Measurements from ENCODE around the gene PAM. TPM values are rescaled to one million over a fixed set of nuclear protein-coding genes. Genes with fewer than 3 reads are reported as not detected.
A peak's percentile ranks its signal among the peaks of the same experiment; 100 is the strongest.
"Not testable (repeated sequence)": the region's sequence is repeated elsewhere in the genome, so short reads cannot be mapped to it uniquely, and the experiment has no call there.

PAM gene
- total and polyA plus RNA-seq, 11 donors, result 569 to 1,548 (median 1,087) TPM

DNA sequence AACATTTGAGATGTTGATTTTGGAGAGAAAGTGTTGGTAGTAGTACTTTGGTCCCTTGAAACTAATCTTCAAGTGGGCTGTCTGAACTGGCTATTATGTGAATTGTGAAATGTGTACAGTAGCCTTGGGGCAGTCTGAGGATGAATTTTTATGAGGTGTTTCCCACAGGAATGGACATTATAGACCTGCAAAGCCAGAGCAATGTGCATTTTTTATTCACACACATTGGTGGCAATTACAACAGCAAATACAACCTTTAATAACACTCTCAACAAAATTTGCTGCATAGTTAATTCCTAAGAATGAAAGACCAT lies 147.0 kb downstream of the PAM start:
- H3K27ac ChIP-seq, result no peak overlapping the region
- H3K36me3 ChIP-seq, result peaks cover 0 to 7% (median 0%) of the 10 kb centered on the region in 9 donors
- H3K4me3 ChIP-seq, result no peak overlapping the region
- intact Hi-C loops (cut with DNase I), result no loop called here
- H3K4me1 ChIP-seq, result peaks cover 0 to 47% (median 14%) of the 10 kb centered on the region in 12 donors
- no peak for ATAC-seq
- H3K9me3 ChIP-seq, result peaks cover 0 to 7% (median 0%) of the 10 kb centered on the region in 12 donors
- no peak for DNase-seq
- TF ChIP-seq, protein P1, sequence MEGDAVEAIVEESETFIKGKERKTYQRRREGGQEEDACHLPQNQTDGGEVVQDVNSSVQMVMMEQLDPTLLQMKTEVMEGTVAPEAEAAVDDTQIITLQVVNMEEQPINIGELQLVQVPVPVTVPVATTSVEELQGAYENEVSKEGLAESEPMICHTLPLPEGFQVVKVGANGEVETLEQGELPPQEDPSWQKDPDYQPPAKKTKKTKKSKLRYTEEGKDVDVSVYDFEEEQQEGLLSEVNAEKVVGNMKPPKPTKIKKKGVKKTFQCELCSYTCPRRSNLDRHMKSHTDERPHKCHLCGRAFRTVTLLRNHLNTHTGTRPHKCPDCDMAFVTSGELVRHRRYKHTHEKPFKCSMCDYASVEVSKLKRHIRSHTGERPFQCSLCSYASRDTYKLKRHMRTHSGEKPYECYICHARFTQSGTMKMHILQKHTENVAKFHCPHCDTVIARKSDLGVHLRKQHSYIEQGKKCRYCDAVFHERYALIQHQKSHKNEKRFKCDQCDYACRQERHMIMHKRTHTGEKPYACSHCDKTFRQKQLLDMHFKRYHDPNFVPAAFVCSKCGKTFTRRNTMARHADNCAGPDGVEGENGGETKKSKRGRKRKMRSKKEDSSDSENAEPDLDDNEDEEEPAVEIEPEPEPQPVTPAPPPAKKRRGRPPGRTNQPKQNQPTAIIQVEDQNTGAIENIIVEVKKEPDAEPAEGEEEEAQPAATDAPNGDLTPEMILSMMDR (IDR thresholded peaks at IDR 0.05), result no peak
- no peak for TF ChIP-seq POLR2A (IDR thresholded peaks at IDR 0.05)
- no peaks in the 10 kb centered on the region for H3K27me3 ChIP-seq

DNA sequence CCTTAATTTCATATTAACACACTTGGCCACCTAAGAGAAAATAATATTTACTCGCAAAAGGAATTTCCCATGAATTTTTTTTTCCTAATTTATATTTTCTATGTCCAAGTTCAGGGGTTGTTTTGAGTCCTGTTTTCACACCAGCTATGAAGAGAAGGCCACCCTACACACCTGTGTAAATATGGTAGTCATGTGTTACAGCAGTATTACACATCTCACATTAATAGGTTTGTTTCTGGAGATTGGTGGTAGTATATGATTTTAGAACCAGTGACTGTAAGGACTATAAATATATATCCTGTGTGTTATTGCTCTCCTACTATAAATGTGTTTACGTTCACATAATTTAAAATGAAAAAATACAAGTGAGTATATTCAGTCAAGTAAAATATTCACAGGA lies 147.5 kb downstream of the PAM start:
- intact Hi-C loops (cut with DNase I), result no loop called here
- no peak for TF ChIP-seq POLR2A (IDR thresholded peaks at IDR 0.05)
- TF ChIP-seq, protein P1 (IDR thresholded peaks at IDR 0.05), result no peak
- Histone ChIP-seq H3K27me3 (no peaks in the 10 kb centered on the region), H3K27ac (no peak overlapping the region), H3K4me1 (peaks cover 0 to 47% (median 14%) of the 10 kb centered on the region in 12 donors), H3K9me3 (peaks cover 0 to 8% (median 0%) of the 10 kb centered on the region in 12 donors), H3K4me3 (no peak overlapping the region), H3K36me3 (peaks cover 0 to 7% (median 0%) of the 10 kb centered on the region in 9 donors)
- 89 to 93% (median 92%) methylated on average over 2 of the region's 2 CpGs for WGBS, 4 donors
- no peak for DNase-seq
- ATAC-seq, result no peak

DNA sequence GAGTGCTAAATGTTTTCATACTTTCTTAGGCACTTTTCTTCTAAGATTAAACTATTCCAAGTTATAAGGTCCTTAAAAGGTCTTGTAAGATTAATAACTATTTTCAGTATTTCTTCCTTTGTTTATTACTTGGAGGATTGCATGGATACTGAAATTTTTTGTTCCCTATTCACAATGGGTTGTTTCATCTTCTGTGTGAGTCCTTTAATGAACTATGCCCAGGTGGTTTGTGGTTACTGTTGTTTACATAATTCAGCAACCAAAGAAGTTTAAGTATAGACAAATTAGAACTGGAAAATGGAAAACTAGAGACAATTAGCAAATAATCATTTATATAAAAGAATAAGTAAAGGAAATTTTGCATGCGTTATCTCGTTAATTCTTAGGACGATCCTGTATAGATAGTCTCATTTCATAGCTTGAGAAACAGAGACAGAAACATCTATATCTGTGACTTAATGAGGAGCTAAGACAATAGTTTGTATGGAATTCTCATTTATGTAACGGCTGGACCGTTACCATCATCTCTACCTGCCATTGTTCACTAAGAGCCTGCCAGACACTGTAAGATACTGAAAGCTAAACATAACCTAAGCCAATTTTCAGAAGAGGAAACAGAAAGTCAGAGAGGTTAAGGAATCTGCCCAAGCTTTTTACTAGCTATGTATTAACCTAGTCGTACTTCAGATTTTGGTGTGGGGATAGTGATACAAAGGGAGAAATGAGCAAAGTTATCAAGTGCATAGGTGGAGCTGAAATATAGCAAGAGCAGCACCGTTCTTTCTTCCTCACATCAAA lies 148.2 kb downstream of the PAM start:
- Histone ChIP-seq H3K4me1 (peaks cover 0 to 41% (median 14%) of the 10 kb centered on the region in 12 donors), H3K9me3 (peaks cover 0 to 8% (median 0%) of the 10 kb centered on the region in 12 donors), H3K27ac (peak overlapping the region in 1 of 12 donors; percentile 20), H3K36me3 (peaks cover 0 to 7% (median 0%) of the 10 kb centered on the region in 9 donors), H3K4me3 (no peak overlapping the region), H3K27me3 (no peaks in the 10 kb centered on the region)
- TF ChIP-seq, protein P1 (IDR thresholded peaks at IDR 0.05), result no peak
- no peak for TF ChIP-seq POLR2A (IDR thresholded peaks at IDR 0.05)
- 48 to 56% (median 52%) methylated on average over 7 of the region's 7 CpGs for WGBS, 4 donors
- ATAC-seq (peak in 3 of 4 donors; percentile 36 to 74 (median 68)), DNase-seq (no peak)
- intact Hi-C loops (cut with DNase I), result no loop called here

DNA sequence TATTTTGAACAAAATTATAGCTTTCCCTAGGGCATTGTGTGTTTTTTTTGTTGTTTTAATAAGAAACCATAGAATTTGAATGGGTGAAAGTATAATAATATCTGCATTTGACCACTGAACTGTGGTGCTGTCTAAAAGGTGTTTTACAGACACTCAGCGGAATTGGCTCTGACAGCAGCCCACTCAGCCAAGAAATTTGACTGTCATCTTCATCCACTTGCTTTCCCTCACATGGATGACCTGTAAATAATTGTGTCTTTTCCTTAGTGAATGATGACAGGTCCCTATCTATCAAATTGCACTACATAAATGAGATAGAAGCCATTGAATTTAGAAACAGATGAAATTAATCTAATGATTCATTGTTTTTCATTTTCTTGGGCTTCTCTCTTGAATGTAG lies 150.0 kb downstream of the PAM start:
- Histone ChIP-seq H3K36me3 (peaks cover 0 to 7% (median 0%) of the 10 kb centered on the region in 9 donors), H3K9me3 (peaks cover 0 to 8% (median 0%) of the 10 kb centered on the region in 12 donors), H3K27ac (no peak overlapping the region), H3K27me3 (no peaks in the 10 kb centered on the region), H3K4me1 (peaks cover 0 to 32% (median 12%) of the 10 kb centered on the region in 12 donors), H3K4me3 (no peak overlapping the region)
- TF ChIP-seq, protein P1 (IDR thresholded peaks at IDR 0.05), result no peak
- TF ChIP-seq POLR2A (IDR thresholded peaks at IDR 0.05), result no peak
- no peak for DNase-seq
- intact Hi-C loops (cut with DNase I), result no loop called here
- no peak for ATAC-seq
- WGBS, 4 donors, result 78 to 88% (median 83%) methylated on average over 1 of the region's 1 CpG

DNA sequence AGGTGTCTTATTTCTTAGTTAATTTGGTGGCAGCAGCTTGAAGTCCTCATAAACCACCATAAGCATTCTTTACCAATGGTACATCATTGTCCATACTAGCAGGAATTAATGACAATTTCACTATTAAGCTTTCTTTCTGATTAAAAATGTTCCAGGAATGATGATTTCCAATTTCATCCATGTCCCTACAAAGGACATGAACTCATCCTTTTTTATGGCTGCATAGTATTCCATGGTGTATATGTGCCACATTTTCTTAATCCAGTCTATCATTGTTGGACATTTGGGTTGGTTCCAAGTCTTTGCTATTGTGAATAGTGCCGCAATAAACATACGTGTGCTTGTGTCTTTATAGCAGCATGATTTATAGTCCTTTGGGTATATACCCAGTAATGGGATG lies 152.0 kb downstream of the PAM start:
- WGBS, 4 donors, result 100% methylated on average over 2 of the region's 2 CpGs; no CpG with 5 or more reads in 3 of the 4 donors

More for the DNA sequence above, 152.0 kb downstream of the PAM start:
- H3K9me3 ChIP-seq; H3K36me3 ChIP-seq; ATAC-seq; intact Hi-C loops (cut with DNase I); H3K4me3 ChIP-seq; H3K27me3 ChIP-seq; DNase-seq; H3K27ac ChIP-seq: not testable (repeated sequence)
- peaks cover 0 to 51% (median 27%) of the 10 kb centered on the region in 12 donors for H3K4me1 ChIP-seq

Measured in heart left ventricle (tissue), 16 donors.